ENCODE data around the gene GRK5. TPM values are rescaled to one million over a fixed set of nuclear protein-coding genes. Genes with fewer than 3 reads are reported as not detected.

Gene GRK5
- total RNA-seq, 4 donors from 2014 or later = 10.0 to 61.9 (median 18.1) TPM

- Histone ChIP-seq H3K36me3 (no peaks in the 10 kb centered on the region), H3K27ac (no peak overlapping the region), H3K4me1 (peaks cover 0 to 12% (median 10%) of the 10 kb centered on the region in 4 donors), H3K9me3 (no peaks in the 10 kb centered on the region), H3K4me3 (no peak overlapping the region), H3K27me3 (no peaks in the 10 kb centered on the region)
- TF ChIP-seq POLR2A (IDR thresholded peaks at IDR 0.05) = no peak
- DNase-seq = no peak
Observed at GRCh38 chr10:119483001-119483400, 275.6 kb downstream of the GRK5 start.

- no peak overlapping the region for H3K4me3 ChIP-seq
- no peak for DNase-seq
- H3K27me3 ChIP-seq = no peaks in the 10 kb centered on the region
- no peak overlapping the region for H3K27ac ChIP-seq
- peaks cover 0 to 7% (median 3%) of the 10 kb centered on the region in 4 donors for H3K4me1 ChIP-seq
- H3K9me3 ChIP-seq = no peaks in the 10 kb centered on the region
- H3K36me3 ChIP-seq = no peaks in the 10 kb centered on the region
- TF ChIP-seq CTCF (IDR thresholded peaks at IDR 0.05) (no peak), POLR2A (IDR thresholded peaks at IDR 0.05) (no peak)
Observed at GRCh38 chr10:119483839-119484238, 276.5 kb downstream of the GRK5 start.

DNA sequence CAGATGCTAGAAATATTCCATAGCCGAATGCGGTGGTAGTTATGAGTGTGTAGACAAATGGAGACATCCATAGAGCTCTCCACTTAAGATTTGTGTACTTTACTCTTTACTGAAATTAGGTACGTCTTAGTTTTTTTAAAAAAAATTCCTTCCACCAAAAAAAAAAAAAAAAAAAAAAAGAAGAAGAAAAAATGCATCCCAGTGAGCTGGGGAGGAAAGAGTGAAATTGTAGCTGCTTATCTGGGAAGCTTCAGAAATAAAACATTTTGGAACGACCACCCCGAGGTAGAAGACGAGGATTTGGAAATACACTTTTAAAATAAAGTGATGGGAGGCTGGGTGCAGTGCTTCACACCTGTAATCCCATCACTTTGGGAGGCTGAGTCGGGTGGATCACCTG lies 281.3 kb downstream of the GRK5 start:
- no peak for TF ChIP-seq POLR2A (IDR thresholded peaks at IDR 0.05)
- TF ChIP-seq CTCF (IDR thresholded peaks at IDR 0.05) = no peak
- Histone ChIP-seq H3K27me3 (no peaks in the 10 kb centered on the region), H3K27ac (peak overlapping the region in 1 of 4 donors; percentile 86), H3K4me1 (peaks cover 0 to 12% (median 3%) of the 10 kb centered on the region in 4 donors), H3K9me3 (no peaks in the 10 kb centered on the region), H3K4me3 (no peak overlapping the region), H3K36me3 (no peaks in the 10 kb centered on the region)
- DNase-seq = no peak

GRCh38 chr10:119489991-119490326 lies 282.6 kb downstream of the GRK5 start:
- Histone ChIP-seq H3K9me3 (no peaks in the 10 kb centered on the region), H3K27me3 (no peaks in the 10 kb centered on the region), H3K4me1 (peaks cover 0 to 17% (median 3%) of the 10 kb centered on the region in 4 donors), H3K27ac (peak overlapping the region; percentile 33 to 86 (median 57)), H3K4me3 (peak overlapping the region; percentile 28 to 46 (median 34)), H3K36me3 (no peaks in the 10 kb centered on the region)
- no peak for TF ChIP-seq POLR2A (IDR thresholded peaks at IDR 0.05)
- TF ChIP-seq CTCF (IDR thresholded peaks at IDR 0.05) = no peak
- no peak for DNase-seq

- H3K4me3 ChIP-seq = no peak overlapping the region
- no peaks in the 10 kb centered on the region for H3K9me3 ChIP-seq
- no peak for DNase-seq
- no peaks in the 10 kb centered on the region for H3K36me3 ChIP-seq
- no peaks in the 10 kb centered on the region for H3K27me3 ChIP-seq
- H3K27ac ChIP-seq = peak overlapping the region in 1 of 4 donors; percentile 17
- H3K4me1 ChIP-seq = peaks cover 0 to 17% (median 3%) of the 10 kb centered on the region in 4 donors
- TF ChIP-seq CTCF (IDR thresholded peaks at IDR 0.05) (no peak), POLR2A (IDR thresholded peaks at IDR 0.05) (no peak)
Observed at GRCh38 chr10:119491966-119492757, 284.8 kb downstream of the GRK5 start.

- Histone ChIP-seq H3K4me1 (peaks cover 0 to 17% (median 3%) of the 10 kb centered on the region in 4 donors), H3K27me3 (no peaks in the 10 kb centered on the region), H3K9me3 (no peaks in the 10 kb centered on the region), H3K27ac (peak overlapping the region in 3 of 4 donors; percentile 31 to 53 (median 38)), H3K4me3 (no peak overlapping the region), H3K36me3 (no peaks in the 10 kb centered on the region)
- no peak for DNase-seq
- TF ChIP-seq POLR2A (IDR thresholded peaks at IDR 0.05) (no peak), CTCF (IDR thresholded peaks at IDR 0.05) (no peak)
Observed at GRCh38 chr10:119493155-119493554, 285.8 kb downstream of the GRK5 start.

All from Peyer's patch (tissue), 4 donors.